BLaER1 treated with 17β-estradiol and CSF1 and Interleukin-3, amounts not matched to agents 10 nM and 100 nM (cell line): ENCODE measurements around the gene NFATC2IP.
"Not testable (repeated sequence)": the region's sequence is repeated elsewhere in the genome, so short reads cannot be mapped to it uniquely, and the experiment has no call there.

Experiments
- H3K27ac ChIP-seq, 11 experiments: shearing (Covaris generic); formaldehyde crosslinking; 2 replicates each; pipeline ENCODE4 v1.8.1; 2022
- H3K27me3 ChIP-seq, 11 experiments: shearing (Covaris generic); formaldehyde crosslinking; 2 replicates each; pipeline ENCODE4 v1.8.1; 2022
- H3K36me3 ChIP-seq, 11 experiments: shearing (Covaris generic); formaldehyde crosslinking; 2 replicates each; pipeline ENCODE4 v1.8.1; 2022
- H3K4me1 ChIP-seq, 10 experiments: shearing (Covaris generic); formaldehyde crosslinking; 2 replicates each; pipeline ENCODE4 v1.8.1; 2022
- H3K4me2 ChIP-seq, 11 experiments: shearing (Covaris generic); formaldehyde crosslinking; 2 replicates each; pipeline ENCODE4 v1.8.1; 2022
- H3K4me3 ChIP-seq, 10 experiments: shearing (Covaris generic); formaldehyde crosslinking; 2 replicates each; pipeline ENCODE4 v1.8.1; 2022
- H3K9ac ChIP-seq, 11 experiments: shearing (Covaris generic); formaldehyde crosslinking; 2 replicates each; pipeline ENCODE4 v1.8.1; 2022
- H3K9me3 ChIP-seq, 11 experiments: shearing (Covaris generic); formaldehyde crosslinking; replicated peaks in 1 of 11; 2 replicates each; pipeline ENCODE4 v1.8.1; 2022
- H4K20me1 ChIP-seq, 11 experiments: shearing (Covaris generic); formaldehyde crosslinking; 2 replicates each; pipeline ENCODE4 v1.8.1; 2022
- Cebpa-rat ChIP-seq, 11 experiments: shearing (Covaris generic); IDR thresholded peaks; 2 replicates each; pipeline ENCODE4 v1.8.1; 2022

The NFATC2IP gene

DNA sequence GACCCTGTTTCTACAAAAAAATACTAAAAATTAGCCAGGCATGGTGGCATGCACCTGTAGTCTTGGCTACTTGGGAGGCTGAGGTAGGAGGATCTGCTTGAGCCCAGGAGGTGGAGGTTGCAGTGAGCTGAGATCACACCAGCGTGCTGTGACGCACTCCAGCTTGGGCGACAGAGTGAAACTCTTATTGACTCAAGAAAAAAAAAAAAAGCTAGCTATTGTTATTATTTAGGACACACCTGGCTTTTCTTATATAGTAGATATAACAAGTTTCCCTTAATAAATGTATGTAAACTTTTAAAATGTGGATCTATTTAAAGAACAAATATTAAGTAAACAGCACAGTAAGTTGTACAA lies 27.5 kb upstream of the NFATC2IP start:
- TF ChIP-seq Cebpa-rat (IDR thresholded peaks at IDR 0.05), result no peak
- H3K27ac ChIP-seq, result peak overlapping the region; percentile 44 to 100 (median 99); a peak in 20 of 22 replicates
- no peaks in the 10 kb centered on the region for H3K9me3 ChIP-seq
- peak overlapping the region; percentile 57 to 99 (median 99); a peak in 21 of 22 replicates for H3K9ac ChIP-seq
- H4K20me1 ChIP-seq, result peaks cover 0 to 17% (median 0%) of the 10 kb centered on the region in 11 experiments; a peak in 6 of 22 replicates
- H3K36me3 ChIP-seq, result peaks cover 18 to 48% (median 36%) of the 10 kb centered on the region in 11 experiments
- H3K4me2 ChIP-seq, result peak overlapping the region; percentile 97 to 100 (median 99)
- H3K4me3 ChIP-seq, result peak overlapping the region; percentile 38 to 87 (median 76); a peak in 17 of 20 replicates
- H3K27me3 ChIP-seq, result no peaks in the 10 kb centered on the region
- H3K4me1 ChIP-seq, result peaks cover 26 to 62% (median 56%) of the 10 kb centered on the region in 10 experiments

DNA sequence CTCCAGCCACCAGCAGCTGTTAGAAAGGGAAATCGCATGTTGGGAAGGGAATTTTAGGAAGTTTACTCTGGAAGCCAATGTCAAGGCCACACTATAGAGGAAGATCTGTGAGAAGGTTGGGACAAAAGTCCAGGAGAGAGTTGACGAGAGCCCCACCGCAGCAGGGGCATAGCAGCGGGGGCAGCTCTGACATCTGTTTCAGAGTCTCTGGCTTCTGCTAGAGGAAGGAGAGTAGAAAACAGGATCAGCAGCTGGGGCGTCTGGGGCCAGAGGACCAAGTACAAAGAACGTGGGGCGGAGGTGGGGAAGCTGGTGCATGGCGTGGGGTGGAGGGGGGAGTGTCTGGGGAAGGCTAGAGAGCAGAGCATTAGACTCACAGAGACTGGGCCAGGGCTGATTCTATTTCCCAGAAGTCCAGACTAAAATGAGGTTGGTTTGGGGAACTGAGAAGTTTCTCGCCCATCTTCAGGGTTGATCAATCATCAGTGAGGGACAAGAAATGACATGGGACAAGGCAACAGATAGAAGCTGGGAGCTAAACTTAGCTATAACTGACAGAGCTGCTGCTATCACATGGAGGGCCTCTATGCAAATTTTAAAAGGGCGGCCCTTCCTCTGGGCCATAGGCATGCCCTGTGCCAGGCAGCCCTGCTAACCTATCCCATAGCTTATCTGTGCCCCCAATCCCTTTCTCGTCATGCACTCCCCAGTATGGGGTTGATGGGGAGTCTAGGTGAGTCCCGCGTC lies 26.9 kb upstream of the NFATC2IP start:
- peaks cover 12 to 42% (median 30%) of the 10 kb centered on the region in 11 experiments for H3K36me3 ChIP-seq
- no peak for TF ChIP-seq Cebpa-rat (IDR thresholded peaks at IDR 0.05)
- H3K9me3 ChIP-seq, result no peaks in the 10 kb centered on the region
- H4K20me1 ChIP-seq, result peaks cover 0 to 17% (median 0%) of the 10 kb centered on the region in 11 experiments; a peak in 6 of 22 replicates
- H3K4me1 ChIP-seq, result peaks cover 26 to 66% (median 62%) of the 10 kb centered on the region in 10 experiments
- peak overlapping the region; percentile 93 to 100 (median 99); a peak in 21 of 22 replicates for H3K27ac ChIP-seq
- peak overlapping the region; percentile 97 to 100 (median 99) for H3K4me2 ChIP-seq
- peak overlapping the region; percentile 93 to 99 (median 99); a peak in 21 of 22 replicates for H3K9ac ChIP-seq
- peak overlapping the region; percentile 67 to 87 (median 76) for H3K4me3 ChIP-seq
- no peaks in the 10 kb centered on the region for H3K27me3 ChIP-seq

- Histone ChIP-seq H3K27me3 (no peaks in the 10 kb centered on the region), H3K36me3 (peaks cover 6 to 36% (median 24%) of the 10 kb centered on the region in 11 experiments), H3K4me1 (peaks cover 26 to 71% (median 67%) of the 10 kb centered on the region in 10 experiments), H3K4me2 (peak overlapping the region; percentile 97 to 100 (median 99)), H3K4me3 (peak overlapping the region; percentile 67 to 87 (median 76)), H3K27ac (peak overlapping the region; percentile 93 to 100 (median 99); a peak in 21 of 22 replicates), H3K9ac (peak overlapping the region; percentile 93 to 99 (median 99); a peak in 21 of 22 replicates), H4K20me1 (peaks cover 0 to 17% (median 0%) of the 10 kb centered on the region in 11 experiments; a peak in 6 of 22 replicates), H3K9me3 (no peaks in the 10 kb centered on the region)
- TF ChIP-seq Cebpa-rat (IDR thresholded peaks at IDR 0.05), result no peak
Measured at GRCh38 chr16:28924399-28924761, 26.4 kb upstream of the NFATC2IP start.

- Histone ChIP-seq H3K4me2 (peak within 1 kb of the TSS; percentile 97 to 100 (median 99)), H3K27me3 (no peaks in the 10 kb centered on the region), H4K20me1 (peaks cover 0 to 17% (median 0%) of the 10 kb centered on the region in 11 experiments; a peak in 6 of 22 replicates), H3K36me3 (peaks cover 1 to 31% (median 20%) of the 10 kb centered on the region in 11 experiments; a peak in 21 of 22 replicates), H3K9me3 (no peaks in the 10 kb centered on the region), H3K27ac (peak within 1 kb of the TSS; percentile 93 to 100 (median 99)), H3K9ac (peak within 1 kb of the TSS; percentile 93 to 99 (median 99)), H3K4me1 (peaks cover 26 to 76% (median 71%) of the 10 kb centered on the region in 10 experiments), H3K4me3 (peak within 1 kb of the TSS; percentile 67 to 87 (median 76))
- TF ChIP-seq Cebpa-rat (IDR thresholded peaks at IDR 0.05), result no peak
Measured at GRCh38 chr16:28924762-28925385, 25.9 kb upstream of the NFATC2IP start, which contains the start of gene RABEP2. Gene RABEP2, minus strand, starts transcription at chr16:28925238. Its CDS starts 75 bp downstream, at chr16:28925163.

GRCh38 chr16:28925386-28926228 lies 25.1 kb upstream of the NFATC2IP start:
- peak overlapping the region; percentile 67 to 87 (median 76) for H3K4me3 ChIP-seq
- H3K4me2 ChIP-seq, result peak overlapping the region; percentile 76 to 99 (median 88)
- no peaks in the 10 kb centered on the region for H3K9me3 ChIP-seq
- peaks cover 0 to 26% (median 17%) of the 10 kb centered on the region in 11 experiments; a peak in 19 of 22 replicates for H3K36me3 ChIP-seq
- peak overlapping the region; percentile 93 to 99 (median 99) for H3K9ac ChIP-seq
- peaks cover 0 to 17% (median 0%) of the 10 kb centered on the region in 11 experiments; a peak in 6 of 22 replicates for H4K20me1 ChIP-seq
- TF ChIP-seq Cebpa-rat (IDR thresholded peaks at IDR 0.05), result no peak
- no peaks in the 10 kb centered on the region for H3K27me3 ChIP-seq
- H3K27ac ChIP-seq, result peak overlapping the region; percentile 93 to 100 (median 99)
- H3K4me1 ChIP-seq, result peaks cover 33 to 82% (median 76%) of the 10 kb centered on the region in 10 experiments

- Histone ChIP-seq H4K20me1 (peaks cover 0 to 17% (median 0%) of the 10 kb centered on the region in 11 experiments; a peak in 6 of 22 replicates), H3K27ac (peak overlapping the region in 10 of 11 experiments; percentile 93 to 100 (median 99); a peak in 20 of 22 replicates), H3K36me3 (peaks cover 0 to 19% (median 11%) of the 10 kb centered on the region in 11 experiments; a peak in 19 of 22 replicates), H3K4me1 (peaks cover 37 to 83% (median 76%) of the 10 kb centered on the region in 10 experiments), H3K9ac (peak overlapping the region; percentile 93 to 99 (median 99)), H3K4me3 (peak overlapping the region; percentile 67 to 87 (median 76)), H3K4me2 (peak overlapping the region; percentile 76 to 99 (median 88))
- H3K27me3 ChIP-seq, H3K9me3 ChIP-seq: not testable (repeated sequence)
Measured at GRCh38 chr16:28926284-28926683, 24.5 kb upstream of the NFATC2IP start.

- H3K27ac ChIP-seq, result peak overlapping the region in 2 of 11 experiments; percentile 23 to 94; a peak in 2 of 22 replicates
- H3K4me1 ChIP-seq, result peaks cover 45 to 72% (median 65%) of the 10 kb centered on the region in 10 experiments
- peak overlapping the region in 2 of 11 experiments; percentile 2 to 3; a peak in 1 of 22 replicates for H3K9ac ChIP-seq
- H3K36me3 ChIP-seq, result peaks cover 0 to 7% (median 0%) of the 10 kb centered on the region in 11 experiments; a peak in 11 of 22 replicates
- H3K9me3 ChIP-seq, result no peaks in the 10 kb centered on the region
- H3K4me2 ChIP-seq, result peak overlapping the region in 7 of 11 experiments; percentile 17 to 97 (median 46); a peak in 12 of 22 replicates
- no peak overlapping the region for H3K4me3 ChIP-seq
- H3K27me3 ChIP-seq, result no peaks in the 10 kb centered on the region
- TF ChIP-seq Cebpa-rat (IDR thresholded peaks at IDR 0.05), result no peak
- H4K20me1 ChIP-seq, result peaks cover 0 to 17% (median 0%) of the 10 kb centered on the region in 11 experiments; a peak in 6 of 22 replicates
Measured at GRCh38 chr16:28927815-28928214, 22.9 kb upstream of the NFATC2IP start.
